Pancreas (tissue), 10 donors: ENCODE data around the gene PBX4. TPM values are rescaled to one million over a fixed set of nuclear protein-coding genes. Genes with fewer than 3 reads are reported as not detected.

Experiments
- ATAC-seq, 4 donors: fragments of 200-7000 bp; cut with Tn5 transposase; one replicate each; pipeline versions ENCODE4 v1.8.0 to v1.9.1; 2020; ENCODE audit warnings: mild to moderate bottlenecking in 4 of 4, moderate library complexity in 4 of 4
- DNase-seq, 6 donors: peaks; one replicate each; pipeline ENCODE4 v3.0.0-alpha.2; 2020
- FAIRE-seq: peaks from 2 replicates; lab custom pipeline; 2012; peaks lifted over from hg19 to GRCh38; lab: Jason Lieb, UNC
- H3K27ac ChIP-seq, 4 donors: fragments of 200-600 bp; sonication (generic); 1 replicate in 3 of 4; 2 replicates in 1 of 4; pipeline versions ENCODE4 v1.5.0 to v1.8.0; 2020
- H3K27me3 ChIP-seq, 4 donors: fragments of 200-600 bp; one replicate each; pipeline ENCODE4 v1.8.0; 2021
- H3K36me3 ChIP-seq, 3 donors: fragments of 200-600 bp; sonication (generic) in 1 of 3; one replicate each; pipeline versions ENCODE4 v1.5.0 to v1.8.0; 2020 to 2021
- H3K4me1 ChIP-seq, 3 donors: fragments of 200-600 bp; one replicate each; pipeline ENCODE4 v1.8.0; 2021
- H3K4me3 ChIP-seq, 4 donors: fragments of 200-600 bp; sonication (generic) in 2 of 4; one replicate each; pipeline versions ENCODE4 v1.5.0 to v1.8.0; 2020 to 2021
- H3K9me3 ChIP-seq, 4 donors: fragments of 200-600 bp; one replicate each; pipeline ENCODE4 v1.8.0; 2021
- CTCF ChIP-seq, 4 donors: fragments of 200-600 bp; sonication (generic) in 3 of 4; IDR thresholded peaks; one replicate each; pipeline versions ENCODE4 v1.5.0 to v1.8.0; 2021; ENCODE audit warnings: antibody characterized with exemption in 4 of 4
- WGBS, 2 donors: extraction: QIAGEN DNeasy Blood & Tissue Kit; methylation state at CpG; one replicate each; pipeline ENCODE4 v1.1.7; 2013; 5-methylcytosine and 5-hydroxymethylcytosine counted together
- intact Hi-C, 3 donors: fragments of 100-400 bp; cut with DNase I; formaldehyde crosslinking; loops; one replicate each; pipeline versions ENCODE4 v1.11.1 to v1.14.2; 2022
- polyA plus RNA-seq, 2 donors: library from polyadenylated mRNA; stranded (reverse); fragments of 200-250 nt; gene quantifications; one replicate each; pipeline ENCODE4 v1.2.3, GENCODE V29; 2013
- total RNA-seq, 6 donors: library from RNA; stranded (reverse); fragmentation: NEBNext Ultra II Directional in 4 of 6; extraction: Animal tissue kit (Norgen Biotek cat#: 25700) in 4 of 6; gene quantifications; one replicate each; pipeline versions ENCODE4 v1.2.1 to v1.2.4, GENCODE V29; 2021 to 2023
- donor health status: healthy with polysubstance abuse.
- donor health status: DM: no; HTN: no; CAD: no; lungs with moderate emphysema.
- donor health status: DM: no; HTN: no; CAD: no.
- donor health status: control.
- donor health status: control.
- donor health status: Bipolar disorder and iron deficiency.
- donor health status: DM: yes; HTN: yes; CAD: no.
- donor health status: DM: no; HTN: no; CAD: no.
- donor health status: DM: no; HTN: no; CAD: no.
- donor health status: DM: yes; HTN: yes; CAD: no.

PBX4 gene
- total and polyA plus RNA-seq, 8 donors: 0.18 to 4.0 (median 0.49) TPM

GRCh38 chr19:19554074-19555023 is 64.1 kb downstream of the PBX4 start:
- WGBS, 2 donors: 53 to 65% methylated on average over 30 to 34 of the region's 34 CpGs
- H3K36me3 ChIP-seq: no peaks in the 10 kb centered on the region
- intact Hi-C loops: no loop called here
- FAIRE-seq (no peak), ATAC-seq (peak in 3 of 4 donors; percentile 58 to 74 (median 62)), DNase-seq (peak in 1 of 6 donors; percentile 73)
- H3K4me3 ChIP-seq: no peak overlapping the region
- H3K9me3 ChIP-seq: no peaks in the 10 kb centered on the region
- no peaks in the 10 kb centered on the region for H3K4me1 ChIP-seq
- no peak overlapping the region for H3K27ac ChIP-seq
- peak; percentile 37 to 58 (median 55) for TF ChIP-seq CTCF (IDR thresholded peaks at IDR 0.05)
- no peaks in the 10 kb centered on the region for H3K27me3 ChIP-seq

GRCh38 chr19:19553670-19554069 is 64.8 kb downstream of the PBX4 start:
- Histone ChIP-seq H3K27ac (no peak overlapping the region), H3K4me1 (no peaks in the 10 kb centered on the region), H3K36me3 (no peaks in the 10 kb centered on the region), H3K9me3 (no peaks in the 10 kb centered on the region), H3K4me3 (no peak overlapping the region), H3K27me3 (no peaks in the 10 kb centered on the region)
- ATAC-seq (no peak), DNase-seq (no peak), FAIRE-seq (no peak)
- intact Hi-C loops: no loop called here
- 74 to 82% methylated on average over 10 of the region's 10 CpGs for WGBS, 2 donors
- TF ChIP-seq CTCF (IDR thresholded peaks at IDR 0.05): no peak

DNA sequence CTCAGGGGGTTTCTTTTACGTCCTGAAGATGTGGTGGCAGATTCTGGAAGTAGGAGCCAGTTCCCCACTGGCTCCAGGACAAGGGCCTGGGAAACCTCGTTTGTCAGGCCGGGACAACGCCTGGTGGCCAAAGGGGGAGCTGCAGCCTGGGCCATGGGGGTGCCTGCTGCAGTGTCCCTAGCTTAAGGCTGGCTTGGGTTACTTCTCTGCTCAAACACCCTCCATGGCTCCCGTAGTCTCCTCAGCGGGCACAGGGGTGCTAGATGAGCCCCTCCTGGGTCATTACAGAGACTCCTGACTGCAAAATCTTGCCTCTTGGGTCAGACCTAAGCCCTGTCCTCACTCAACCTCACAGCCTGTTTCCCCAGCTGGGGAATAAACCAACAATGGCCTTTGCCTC is 65.7 kb downstream of the PBX4 start:
- intact Hi-C loops: no loop called here
- DNase-seq (no peak), ATAC-seq (peak in 3 of 4 donors; percentile 43 to 62 (median 50)), FAIRE-seq (no peak)
- Histone ChIP-seq H3K4me1 (no peaks in the 10 kb centered on the region), H3K36me3 (no peaks in the 10 kb centered on the region), H3K27me3 (no peaks in the 10 kb centered on the region), H3K4me3 (no peak overlapping the region), H3K27ac (no peak overlapping the region), H3K9me3 (no peaks in the 10 kb centered on the region)
- TF ChIP-seq CTCF (IDR thresholded peaks at IDR 0.05): peak; percentile 18 to 32 (median 30)
- 39 to 46% methylated on average over 6 of the region's 6 CpGs for WGBS, 2 donors

GRCh38 chr19:19551853-19552192 is 66.7 kb downstream of the PBX4 start:
- ATAC-seq: no peak
- no peak for TF ChIP-seq CTCF (IDR thresholded peaks at IDR 0.05)
- FAIRE-seq: no peak
- H3K27me3 ChIP-seq: no peaks in the 10 kb centered on the region
- H3K9me3 ChIP-seq: no peaks in the 10 kb centered on the region
- no peaks in the 10 kb centered on the region for H3K36me3 ChIP-seq
- intact Hi-C loops: no loop called here
- no peak overlapping the region for H3K27ac ChIP-seq
- WGBS, 2 donors: 80 to 83% methylated on average over 14 of the region's 14 CpGs
- H3K4me3 ChIP-seq: no peak overlapping the region
- DNase-seq: no peak
- no peaks in the 10 kb centered on the region for H3K4me1 ChIP-seq
